IPS DF 4.7 (cell line): ENCODE measurements around the gene SSR1.

Source experiments
- DNase-seq: peaks from one replicate; pipeline ENCODE4 v3.0.0-alpha.2; 2013; ENCODE audit warnings: low spot score; ENCODE audit errors: extremely low read depth

The SSR1 gene

DNA sequence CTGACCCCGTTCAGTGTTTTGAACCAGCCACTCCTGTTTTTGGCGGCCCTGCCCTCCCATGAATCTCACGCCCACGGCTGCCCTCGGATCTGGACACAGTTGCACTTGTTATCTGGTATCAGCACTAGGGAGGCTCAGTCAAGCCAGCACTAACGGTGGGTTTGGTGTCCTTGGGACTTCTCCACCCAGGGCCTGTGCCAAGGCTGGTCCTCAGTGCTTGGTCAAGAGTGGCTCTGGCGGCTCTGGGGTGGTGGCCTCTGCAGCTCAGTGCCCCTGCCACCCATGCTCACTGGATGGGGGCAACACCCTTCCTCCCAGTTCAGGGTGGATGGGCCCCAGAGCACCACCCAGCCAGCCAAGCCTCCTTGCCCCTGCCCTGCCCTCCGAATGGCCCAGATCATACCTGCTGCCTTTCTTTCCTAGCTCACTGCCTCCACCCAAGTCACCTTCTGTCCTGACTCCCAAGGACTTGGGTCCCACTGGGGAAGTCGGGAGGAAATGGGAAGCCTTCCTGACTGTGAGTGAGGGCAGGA lies 54.7 kb downstream of the SSR1 start:
- no peak for DNase-seq

DNA sequence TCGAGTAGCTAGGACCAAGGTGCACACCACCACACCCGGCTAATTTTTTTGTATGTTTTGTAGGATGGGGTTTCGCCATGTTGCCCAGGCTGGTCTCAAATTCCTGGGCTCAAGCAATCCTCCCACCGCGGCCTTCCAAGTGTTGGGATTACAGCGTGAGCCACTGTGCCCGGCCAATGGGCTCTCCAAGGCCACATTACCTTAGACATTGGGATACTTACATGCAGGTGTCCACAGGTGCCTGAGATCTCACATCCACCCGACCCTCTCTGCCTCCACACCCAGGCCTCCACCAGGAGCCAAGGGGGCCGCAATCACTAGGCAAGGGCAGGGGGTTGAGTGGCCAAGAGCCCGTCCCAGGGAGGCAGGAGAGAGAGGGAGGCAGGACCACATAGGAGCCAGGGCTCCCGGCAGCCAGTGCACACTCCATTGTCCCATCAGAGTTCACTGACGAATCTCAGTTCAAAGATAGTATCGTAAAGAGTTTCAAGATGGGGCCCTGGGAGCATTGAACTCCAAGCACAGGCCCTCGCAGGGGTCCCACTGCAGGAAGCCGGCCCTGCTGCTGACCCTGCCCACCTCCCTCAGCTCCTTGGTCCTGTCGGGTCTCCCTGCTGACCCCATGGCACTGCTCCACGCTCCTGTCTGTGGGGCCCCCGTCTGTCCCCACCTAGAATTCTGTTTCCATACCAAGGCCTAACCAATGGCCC lies 55.3 kb downstream of the SSR1 start:
- no peak for DNase-seq

DNA sequence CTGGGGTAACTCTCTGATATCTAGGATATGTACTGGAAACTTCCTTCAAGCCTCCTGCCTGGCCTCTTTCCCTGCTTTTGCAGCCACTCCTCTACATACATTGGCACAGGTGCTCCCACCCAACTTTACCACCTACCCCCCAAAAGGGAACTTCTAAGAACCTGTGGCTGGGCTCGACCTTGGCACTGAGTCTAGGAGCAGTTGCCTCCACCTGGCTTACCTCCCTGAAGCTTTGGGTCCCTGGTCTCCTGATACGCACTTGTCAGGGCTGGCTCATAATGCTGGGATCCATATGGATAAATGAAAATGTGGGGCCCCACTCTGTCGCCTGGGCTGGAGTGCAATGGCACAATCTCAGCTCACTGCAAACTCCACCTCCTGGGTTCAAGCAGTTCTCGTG lies 56.2 kb downstream of the SSR1 start:
- no peak for DNase-seq

DNA sequence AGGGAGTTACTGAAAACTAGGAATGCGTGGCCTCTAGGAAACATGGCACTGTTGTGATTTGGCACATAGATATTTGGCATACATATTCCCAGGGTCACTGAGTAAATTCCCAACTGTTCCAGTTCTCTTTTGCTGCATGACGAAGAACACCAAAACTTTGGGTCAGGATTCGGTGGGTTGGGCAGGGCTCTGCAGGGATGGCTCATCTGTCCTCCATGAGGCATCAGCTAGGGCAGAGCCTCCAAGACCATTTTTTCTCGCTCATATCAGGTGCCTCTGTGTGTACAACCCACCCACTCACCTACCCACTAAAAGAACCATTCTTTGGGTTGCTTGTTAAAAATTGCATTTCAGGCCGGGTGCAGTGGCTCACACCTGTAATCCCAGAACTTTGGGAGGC lies 57.1 kb downstream of the SSR1 start:
- DNase-seq = no peak

DNA sequence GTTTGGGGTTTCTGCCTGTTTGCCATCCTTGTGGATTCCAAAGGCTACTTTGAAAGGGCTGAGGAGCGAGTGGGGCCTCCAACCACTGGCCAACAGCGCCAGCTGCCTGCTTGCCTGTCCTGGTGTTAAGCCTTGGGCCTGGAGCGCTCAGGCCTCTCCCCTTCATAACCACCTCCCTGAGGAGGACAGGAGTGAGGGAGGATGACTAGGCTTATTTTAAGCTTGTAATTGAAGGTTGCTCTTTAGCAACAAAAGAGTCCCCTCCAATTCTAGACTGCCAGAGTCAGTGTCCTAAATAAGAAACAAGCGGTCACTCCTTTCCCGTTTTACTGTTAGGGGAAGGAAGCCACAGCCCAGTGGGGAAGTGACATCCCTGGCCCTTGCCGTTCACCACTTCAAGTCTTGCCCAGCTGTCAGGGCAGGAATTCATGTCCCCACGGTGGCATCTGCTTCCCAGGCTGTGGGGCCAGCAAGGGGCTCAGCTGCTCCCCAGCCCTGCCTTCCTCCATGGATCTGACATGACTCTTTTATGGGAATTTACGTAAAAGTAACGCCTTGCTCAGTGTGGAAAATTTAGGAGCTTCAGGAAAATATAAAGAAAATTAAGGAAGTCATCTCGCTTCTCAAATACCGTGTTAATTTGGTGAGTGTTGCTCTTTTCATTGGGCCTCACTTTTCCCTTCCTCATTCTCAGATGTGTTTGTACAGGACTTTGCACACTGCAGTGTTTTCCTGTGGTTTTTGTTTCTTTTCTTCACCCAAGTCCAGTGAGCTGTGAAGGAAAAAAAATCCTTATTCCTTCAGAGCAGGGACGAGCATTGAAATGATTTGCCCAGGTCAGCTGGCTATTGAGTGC lies 57.8 kb downstream of the SSR1 start:
- no peak for DNase-seq

DNA sequence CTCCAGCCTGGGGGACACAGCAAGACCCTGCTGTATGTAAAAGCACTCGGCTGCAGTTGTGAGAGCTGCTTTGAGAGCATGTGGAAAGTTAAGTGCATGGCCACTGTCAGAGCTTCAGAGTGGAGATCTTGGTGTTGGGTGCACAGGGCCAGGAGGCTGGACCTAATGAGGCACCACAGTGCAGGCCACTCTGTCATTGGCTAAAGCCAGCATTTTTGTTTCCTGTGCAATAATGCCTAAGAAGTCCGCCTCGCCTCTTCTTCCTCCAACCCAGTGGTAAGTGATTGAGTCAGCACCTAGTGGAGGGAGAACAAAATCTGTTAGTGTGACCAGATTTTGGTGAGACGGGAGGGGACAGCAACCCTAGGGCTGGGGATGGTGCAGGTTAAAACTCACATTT lies 60.6 kb downstream of the SSR1 start:
- no peak for DNase-seq

DNA sequence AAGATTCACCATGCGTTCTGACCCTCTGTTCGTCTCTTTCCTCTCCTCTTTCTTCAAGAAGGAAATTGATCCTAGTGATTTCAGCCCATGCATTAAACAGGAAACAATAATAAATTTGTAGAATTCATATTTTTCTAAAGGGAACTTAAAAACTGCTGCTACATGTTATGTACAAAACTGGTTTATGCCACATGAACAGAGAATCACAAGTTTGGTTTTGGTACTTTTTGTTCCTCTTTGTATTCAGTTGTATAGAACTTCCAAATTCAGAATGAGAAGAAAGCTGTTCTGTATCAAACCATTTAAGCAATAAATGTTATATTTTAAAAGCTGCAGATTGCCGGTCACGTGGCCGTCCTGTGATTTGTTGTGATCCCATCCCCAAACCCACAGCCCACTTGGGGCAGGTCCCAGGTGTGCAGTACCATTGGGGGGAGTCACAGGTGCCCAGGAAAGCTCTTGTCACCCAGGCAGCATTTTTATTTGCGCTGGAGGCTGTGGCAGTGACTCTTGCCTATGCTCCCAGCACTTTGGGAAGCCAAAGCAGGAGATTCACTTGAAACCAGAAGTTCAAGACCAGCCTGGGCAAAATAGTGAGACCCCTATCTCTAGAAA lies 61.2 kb downstream of the SSR1 start:
- DNase-seq = no peak

DNA sequence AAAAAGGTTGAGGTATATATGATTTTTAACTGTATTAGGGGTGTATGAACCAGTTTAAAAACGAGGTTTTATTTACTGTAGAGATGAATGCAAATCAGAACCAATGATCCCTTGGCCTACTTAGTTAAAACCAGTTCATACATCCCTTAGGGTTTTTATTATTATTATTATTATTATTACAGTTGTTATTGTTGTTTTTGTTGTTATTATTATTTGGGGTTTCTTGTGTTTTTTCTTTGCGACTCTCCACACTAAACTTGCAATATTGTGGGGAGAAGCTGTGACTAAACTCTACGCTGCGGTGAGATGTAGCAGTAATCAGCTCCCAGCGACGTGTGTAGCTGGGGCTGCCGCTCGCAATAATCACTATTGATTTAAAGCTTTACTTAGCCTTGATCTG lies 62.2 kb downstream of the SSR1 start:
- DNase-seq = no peak

DNA sequence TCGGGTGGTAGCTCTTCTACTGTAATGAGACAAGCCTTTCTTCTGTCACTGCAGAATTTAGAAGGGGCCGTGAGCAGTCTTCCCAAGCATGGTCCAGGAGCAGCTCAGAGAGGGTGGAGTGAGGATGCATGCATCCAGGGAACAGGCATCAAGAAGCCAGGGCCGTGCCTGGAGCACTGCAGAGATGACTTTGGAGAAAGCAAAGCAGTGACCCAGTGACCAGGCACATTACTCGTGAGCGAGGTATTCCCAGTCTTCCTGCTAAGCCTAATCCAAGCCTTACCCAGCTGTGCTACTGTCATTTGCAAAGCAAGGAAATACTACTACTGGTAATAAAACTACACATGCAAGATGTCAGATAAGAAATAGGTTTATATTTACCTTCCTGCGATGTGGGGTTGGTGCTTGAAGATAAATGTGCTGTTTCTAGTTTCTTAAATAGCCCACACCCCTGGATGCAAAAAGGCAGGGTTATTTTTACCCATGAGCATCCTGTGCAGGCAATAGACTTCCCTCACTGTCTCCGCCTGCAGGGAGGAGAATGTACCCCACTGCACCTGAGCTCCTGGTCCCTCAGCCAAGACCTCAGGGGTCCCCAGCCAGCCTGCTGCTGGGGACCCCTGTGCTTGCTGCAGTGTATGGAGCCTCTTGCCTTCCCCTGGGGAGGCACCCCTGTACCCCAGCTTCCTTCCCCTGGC lies 62.9 kb downstream of the SSR1 start:
- no peak for DNase-seq

DNA sequence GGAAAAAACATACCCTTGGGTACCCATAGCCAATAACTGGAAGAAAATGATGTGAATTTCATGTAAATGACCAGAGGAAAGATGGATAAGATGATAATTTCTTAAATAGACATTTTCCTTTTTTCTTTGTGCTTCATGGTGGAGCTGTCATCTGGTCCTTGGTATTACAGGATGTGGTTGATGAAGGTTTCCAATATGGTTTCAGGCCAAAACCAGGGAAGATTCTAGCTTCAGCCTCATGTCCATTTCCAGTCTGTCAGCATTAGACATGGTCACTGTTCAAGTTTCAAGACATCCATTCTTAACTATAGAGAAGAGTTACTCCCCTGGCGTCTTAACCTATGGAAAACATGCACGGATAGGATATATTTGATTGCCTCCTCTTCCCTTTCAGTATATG lies 63.6 kb downstream of the SSR1 start:
- DNase-seq = no peak

DNA sequence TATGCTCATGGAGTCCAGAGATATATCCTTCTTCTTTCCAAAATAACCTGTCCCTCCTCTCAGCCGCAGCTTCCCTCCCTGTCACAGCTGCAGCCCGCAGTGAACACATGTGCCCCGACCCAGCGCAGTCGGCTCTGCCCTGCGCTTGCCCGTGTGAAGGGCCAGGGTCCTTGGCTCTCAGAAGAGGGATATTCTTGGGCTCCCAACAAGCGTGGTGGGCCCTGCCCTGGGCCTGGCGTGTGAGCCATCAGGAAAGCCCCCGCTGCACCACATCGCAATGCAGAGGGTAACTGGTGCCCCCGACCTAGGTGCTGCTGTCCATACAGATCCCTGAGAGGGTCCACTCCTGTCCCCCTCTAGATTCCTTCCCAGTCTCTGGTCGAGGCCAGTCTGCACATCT lies 65.2 kb downstream of the SSR1 start:
- no peak for DNase-seq

DNA sequence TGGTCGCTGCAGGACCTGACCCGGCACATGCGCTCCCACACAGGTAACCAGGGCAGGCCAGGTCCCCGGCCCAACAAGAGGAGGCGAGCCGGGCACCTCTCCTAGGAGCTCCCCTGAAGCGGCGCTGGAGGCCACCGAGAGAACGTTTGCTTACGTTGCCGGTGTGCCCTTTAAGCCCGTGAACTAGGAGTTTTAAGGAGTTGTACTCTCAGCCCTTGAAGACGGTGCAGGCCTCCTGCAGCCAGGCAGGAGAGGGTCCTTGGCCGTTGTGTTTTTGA lies 65.9 kb downstream of the SSR1 start:
- DNase-seq = no peak

DNA sequence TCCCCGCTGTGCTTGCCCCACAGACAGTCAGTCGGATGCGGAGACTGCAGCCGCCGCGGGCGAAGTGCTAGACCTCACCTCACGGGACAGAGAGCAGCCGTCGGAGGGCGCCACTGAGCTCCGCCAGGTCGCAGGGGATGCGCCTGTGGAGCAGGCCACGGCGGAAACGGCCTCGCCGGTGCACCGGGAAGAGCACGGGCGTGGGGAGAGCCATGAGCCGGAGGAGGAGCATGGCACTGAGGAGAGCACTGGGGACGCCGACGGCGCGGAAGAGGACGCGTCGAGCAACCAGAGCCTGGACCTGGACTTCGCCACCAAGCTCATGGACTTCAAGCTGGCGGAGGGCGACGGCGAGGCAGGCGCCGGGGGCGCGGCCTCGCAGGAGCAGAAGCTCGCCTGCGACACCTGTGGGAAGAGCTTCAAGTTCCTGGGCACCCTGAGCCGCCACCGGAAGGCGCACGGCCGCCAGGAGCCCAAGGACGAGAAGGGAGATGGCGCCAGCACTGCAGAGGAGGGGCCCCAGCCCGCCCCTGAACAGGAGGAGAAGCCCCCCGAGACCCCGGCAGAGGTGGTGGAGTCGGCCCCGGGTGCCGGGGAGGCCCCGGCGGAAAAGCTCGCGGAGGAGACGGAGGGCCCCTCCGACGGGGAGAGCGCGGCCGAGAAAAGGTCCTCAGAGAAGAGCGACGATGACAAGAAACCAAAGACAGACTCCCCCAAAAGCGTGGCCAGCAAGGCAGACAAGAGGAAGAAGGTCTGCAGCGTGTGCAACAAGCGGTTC lies 66.4 kb downstream of the SSR1 start:
- no peak for DNase-seq

DNA sequence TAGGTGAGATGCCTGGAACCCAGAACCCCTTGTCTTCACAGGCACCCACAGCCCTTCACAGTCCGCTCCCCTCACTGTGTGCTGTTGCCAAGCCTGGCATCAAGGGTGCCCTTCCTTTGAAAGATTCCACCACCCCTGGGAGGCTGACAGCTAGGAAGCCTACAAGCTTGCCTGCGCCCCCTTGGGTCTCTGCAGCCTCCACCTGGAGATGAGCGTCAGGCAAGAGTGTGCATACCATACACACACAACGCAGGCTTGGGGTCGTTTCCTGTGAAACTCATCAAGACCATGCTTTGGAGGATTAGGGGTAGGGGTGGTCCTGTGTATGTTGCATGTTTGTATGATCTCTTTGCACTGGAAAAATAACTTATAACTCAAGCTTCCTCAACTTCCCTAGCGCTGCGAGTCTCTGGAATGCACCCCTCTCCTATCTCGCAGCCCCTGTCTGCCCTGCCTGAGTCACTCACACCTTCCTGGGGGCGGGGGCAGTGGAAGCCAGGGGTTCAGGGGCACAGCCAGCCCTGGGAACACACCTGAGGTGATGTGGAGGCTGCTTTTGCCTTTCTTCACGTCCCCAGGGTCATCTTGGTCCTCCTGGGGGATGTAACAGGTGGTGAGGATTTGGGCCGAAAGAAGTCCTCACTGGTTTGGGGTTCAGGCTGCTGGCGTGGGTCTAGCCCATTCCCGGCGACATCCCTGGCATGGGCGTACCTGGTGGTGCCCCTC lies 67.2 kb downstream of the SSR1 start:
- DNase-seq = no peak

DNA sequence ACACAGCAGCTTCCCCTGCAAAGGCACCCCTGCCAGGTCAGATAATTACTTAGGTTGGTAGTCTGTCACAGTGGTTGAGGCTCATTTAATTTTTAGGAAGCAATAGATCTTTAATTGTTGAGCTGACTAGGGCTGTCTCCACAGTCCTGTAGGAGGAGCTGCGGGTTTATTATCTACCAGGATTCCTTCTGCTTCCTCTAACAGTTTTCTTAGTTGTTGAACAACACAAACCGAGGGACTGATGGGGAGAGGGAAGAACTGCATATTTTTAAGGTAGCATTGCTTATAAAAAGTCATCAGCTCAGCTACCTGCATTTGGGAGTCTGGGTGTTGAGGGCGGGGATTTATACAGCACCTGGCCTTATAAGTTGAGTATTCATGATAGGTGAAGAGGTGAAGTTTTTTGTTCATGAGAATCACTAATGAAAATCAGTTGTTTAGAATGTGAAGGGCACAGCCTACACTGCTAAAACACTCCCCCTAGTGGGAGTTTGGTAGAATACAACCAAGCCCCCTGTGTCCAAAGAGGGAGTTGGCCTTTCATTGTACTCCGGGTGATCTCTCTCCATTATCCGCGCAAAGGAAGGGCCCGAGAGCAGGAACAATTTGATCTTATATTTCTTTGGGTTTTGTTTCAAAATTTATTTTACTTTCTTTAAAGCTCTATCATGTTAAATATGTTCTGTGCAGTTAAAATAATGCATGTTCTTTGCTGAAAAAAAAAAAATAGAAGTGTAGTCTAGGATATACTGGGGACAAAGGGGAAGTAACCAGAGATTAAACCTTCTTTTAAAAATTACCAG lies 69.6 kb downstream of the SSR1 start:
- DNase-seq = no peak

DNA sequence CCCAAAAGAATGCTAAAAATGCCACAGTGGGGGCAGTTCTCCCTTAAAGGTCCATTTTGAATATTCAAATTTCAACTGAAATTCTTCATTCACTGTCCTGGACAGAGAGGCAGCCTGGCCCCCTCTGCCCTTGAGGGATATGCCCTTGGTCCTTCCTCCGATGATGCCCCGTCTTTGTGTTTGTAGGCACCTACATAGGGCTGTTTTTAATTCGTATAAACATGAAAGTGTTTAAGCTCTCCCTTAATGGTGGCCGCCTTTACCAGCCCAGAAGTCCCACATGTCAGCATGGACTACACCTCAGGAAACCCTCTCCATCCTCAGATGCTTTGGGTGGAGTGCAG lies 70.2 kb downstream of the SSR1 start:
- no peak for DNase-seq

DNA sequence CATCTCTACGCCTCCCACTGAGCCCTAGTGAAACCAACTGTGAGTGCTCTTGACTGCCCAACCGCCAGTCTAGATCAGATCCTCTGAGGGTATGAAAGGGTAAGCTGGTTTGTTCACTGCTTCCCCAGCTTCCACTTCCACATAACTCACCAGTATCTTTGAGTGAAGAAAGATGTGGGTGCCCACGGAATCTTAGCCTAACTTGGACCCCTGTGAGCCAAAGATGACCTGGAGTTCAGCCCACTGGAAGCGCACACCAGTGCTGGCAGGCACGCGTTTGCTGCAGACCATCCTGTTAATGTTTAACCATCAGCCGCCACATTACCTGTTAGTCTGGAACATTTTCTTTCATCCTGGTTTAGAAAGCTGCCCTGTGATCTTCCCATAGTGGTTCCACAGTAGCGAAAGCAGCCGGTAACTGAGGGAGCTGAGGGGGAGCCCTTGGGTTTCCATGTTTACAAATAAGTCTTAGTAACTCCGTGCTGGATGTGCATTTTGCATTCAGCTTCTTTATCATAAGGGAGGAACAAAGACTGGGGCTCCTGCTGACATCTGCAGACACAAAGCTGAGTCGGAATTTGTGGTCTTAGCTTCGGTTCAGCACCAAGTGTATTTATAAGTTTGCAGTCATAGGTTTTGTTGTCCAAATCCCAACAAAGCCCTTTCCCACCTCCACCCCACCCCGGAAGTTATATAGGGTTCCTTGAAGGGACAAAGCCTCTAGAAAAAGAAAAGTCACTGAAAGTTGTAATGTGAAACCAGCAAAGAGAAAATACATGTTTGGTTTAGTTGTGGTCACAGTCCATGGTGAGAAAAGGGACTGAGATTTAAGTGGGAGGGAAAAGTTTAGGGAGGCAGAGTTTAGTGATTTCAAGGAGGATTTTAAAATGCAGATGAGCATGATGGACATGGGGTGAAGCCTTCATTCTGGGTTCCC lies 71.0 kb downstream of the SSR1 start:
- DNase-seq = no peak

DNA sequence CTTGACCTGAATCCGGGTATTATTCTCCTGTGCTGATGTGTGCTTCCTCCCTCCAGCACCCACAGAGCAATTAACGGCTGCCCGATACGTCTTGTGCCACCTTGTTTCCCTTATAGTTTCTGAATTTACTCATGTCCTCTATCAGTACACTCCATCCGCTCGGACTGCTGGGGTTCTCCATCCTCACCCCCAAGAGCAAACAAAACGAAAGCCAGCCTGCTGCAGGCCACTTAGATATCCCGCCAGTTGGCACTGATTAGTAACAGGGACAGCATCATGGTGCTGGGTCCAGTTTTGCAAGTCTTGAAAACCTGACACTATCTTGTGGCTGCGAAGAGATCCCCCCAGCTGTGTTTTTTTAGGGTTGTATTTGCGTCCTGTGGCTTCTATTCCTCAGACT lies 71.8 kb downstream of the SSR1 start:
- no peak for DNase-seq

DNA sequence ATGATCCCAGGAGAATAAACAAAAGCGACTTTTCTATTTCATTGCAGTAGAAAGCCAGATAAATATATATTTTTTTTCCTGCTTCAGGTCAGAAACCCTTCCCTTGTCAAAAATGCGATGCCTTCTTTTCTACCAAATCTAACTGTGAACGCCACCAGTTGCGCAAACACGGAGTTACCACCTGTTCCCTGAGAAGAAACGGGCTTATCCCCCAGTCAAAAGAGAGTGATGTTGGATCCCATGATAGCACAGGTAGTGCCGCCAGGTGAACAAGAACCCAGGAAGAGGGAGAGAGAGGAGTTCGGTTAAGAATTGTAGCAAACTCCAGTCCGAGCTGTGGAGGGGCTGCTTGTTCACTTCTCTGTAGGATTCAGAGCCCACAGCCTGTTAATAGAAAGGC lies 72.6 kb downstream of the SSR1 start:
- DNase-seq = no peak
